GM13977 (cell line): Measurements from ENCODE around the gene WDFY2.

ENCODE experiments used
- DNase-seq: peaks from one replicate; pipeline ENCODE4 v3.0.0; 2012; ENCODE audit warnings: low spot score
- CTCF ChIP-seq: IDR thresholded peaks from 2 replicates; pipeline ENCODE4 v1.5.1; 2012; ENCODE audit warnings: mild to moderate bottlenecking, control low read depth; ENCODE audit not compliant: insufficient read depth; ENCODE audit errors: extremely low read depth, missing control alignments
- in situ Hi-C: fragments of 300-500 bp; cut with MboI; formaldehyde crosslinking; loops from one replicate; pipeline ENCODE4 v1.12.0; 2022; ENCODE audit warnings: low sequenced_read_pairs, low pct_unique_long_range_greater_than_20kb, mixed read lengths, inconsistent platforms; ENCODE audit not compliant: unreplicated experiment

The WDFY2 gene

GRCh38 chr13:51600703-51601102, 16.4 kb downstream of the WDFY2 start:
- no peak for TF ChIP-seq CTCF
- DNase-seq = no peak
- in situ Hi-C loops = no loop called here

- DNase-seq = no peak
- TF ChIP-seq CTCF = no peak
- in situ Hi-C loops = no loop called here
These were observed 17.6 kb downstream of the WDFY2 start for GRCh38 chr13:51601601-51602565.

GRCh38 chr13:51603716-51604115, 19.5 kb downstream of the WDFY2 start:
- in situ Hi-C loops = no loop called here
- no peak for TF ChIP-seq CTCF

GRCh38 chr13:51605698-51606097, 21.4 kb downstream of the WDFY2 start:
- in situ Hi-C loops = no loop called here
- no peak for DNase-seq

More at GRCh38 chr13:51603716-51604115, 19.5 kb downstream of the WDFY2 start:
- no peak for DNase-seq

GRCh38 chr13:51607165-51607564, 22.9 kb downstream of the WDFY2 start:
- no peak for TF ChIP-seq CTCF
- in situ Hi-C loops = no loop called here
- DNase-seq = no peak

More at GRCh38 chr13:51605698-51606097, 21.4 kb downstream of the WDFY2 start:
- no peak for TF ChIP-seq CTCF

GRCh38 chr13:51608857-51609406, 24.7 kb downstream of the WDFY2 start:
- in situ Hi-C loops = no loop called here
- TF ChIP-seq CTCF = no peak
- DNase-seq = no peak
